Colonic mucosa (tissue), 4 donors: ENCODE data around the gene SCD5. TPM values are rescaled to one million over a fixed set of nuclear protein-coding genes. Genes with fewer than 3 reads are reported as not detected.

Experiments used
- DNase-seq: peaks from one replicate; pipeline ENCODE4 v3.0.0-alpha.2; 2020
- H3K27ac ChIP-seq: fragments of 200-600 bp; one replicate; pipeline ENCODE4 v1.8.0; 2021
- H3K27me3 ChIP-seq: fragments of 200-600 bp; one replicate; pipeline ENCODE4 v1.8.0; 2021
- H3K36me3 ChIP-seq: fragments of 200-600 bp; one replicate; pipeline ENCODE4 v1.8.0; 2021
- H3K4me1 ChIP-seq: fragments of 200-600 bp; one replicate; pipeline ENCODE4 v1.8.0; 2021; ENCODE audit warnings: mild to moderate bottlenecking
- H3K4me3 ChIP-seq: fragments of 200-600 bp; one replicate; pipeline ENCODE4 v1.8.0; 2021
- H3K9ac ChIP-seq, 2 donors: one replicate each; pipeline ENCODE4 v1.7.0; 2013; ENCODE audit warnings: control low read depth in 2 of 2, low read depth in 2 of 2, low read length in 2 of 2
- H3K9me3 ChIP-seq: fragments of 200-600 bp; one replicate; pipeline ENCODE4 v1.8.0; 2021
- CTCF ChIP-seq: fragments of 200-600 bp; IDR thresholded peaks from one replicate; pipeline ENCODE4 v1.8.0; 2022; ENCODE audit warnings: antibody characterized with exemption, mild to moderate bottlenecking
- intact Hi-C: fragments of 100-400 bp; cut with DNase I; formaldehyde crosslinking; loops from one replicate; pipeline ENCODE4 v1.14.1; 2022
- total RNA-seq, 2 donors: library from RNA; stranded (reverse); fragmentation: NEBNext Ultra II Directional in 1 of 2; extraction: Animal tissue kit (Norgen Biotek cat#: 25700) in 1 of 2; gene quantifications; one replicate each; pipeline ENCODE4 v1.2.1, GENCODE V29; 2021
- donor health status: healthy.
- donor health status: DM: no; HTN: no; CAD: no.
- donor health status: DM: no; HTN: no; CAD: no.

Gene SCD5
- total RNA-seq, 2 donors from 2014 or later: 2.8 to 4.4 TPM

- Histone ChIP-seq H3K9ac (no peak overlapping the region), H3K27me3 (no peaks in the 10 kb centered on the region), H3K36me3 (no peaks in the 10 kb centered on the region), H3K27ac (no peak overlapping the region), H3K9me3 (no peaks in the 10 kb centered on the region), H3K4me3 (no peak overlapping the region), H3K4me1 (no peaks in the 10 kb centered on the region)
- DNase-seq: no peak
- intact Hi-C loops: no loop called here
- TF ChIP-seq CTCF: no peak
Measured at GRCh38 chr4:82680834-82681233, 117.8 kb downstream of the SCD5 start.

DNA sequence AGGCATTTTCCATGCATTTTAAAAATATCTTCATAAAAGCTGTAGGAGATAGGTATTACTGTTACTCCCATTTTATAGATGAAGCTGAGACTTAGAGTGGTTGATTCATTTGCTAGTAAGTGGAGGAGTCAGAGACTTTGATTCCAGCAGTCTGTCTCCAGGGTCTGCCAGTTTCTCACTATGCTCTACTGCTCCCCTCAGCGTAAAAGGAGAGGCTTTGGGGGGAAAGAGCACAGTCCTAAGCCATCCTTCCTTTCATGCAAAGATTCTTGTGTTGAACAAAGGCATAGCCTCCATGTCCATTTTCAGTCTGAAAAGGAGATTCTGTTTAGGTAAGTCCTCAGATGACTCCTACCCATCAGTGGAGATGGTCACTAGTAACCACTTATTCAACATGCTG lies 119.1 kb downstream of the SCD5 start:
- Histone ChIP-seq H3K4me1 (no peaks in the 10 kb centered on the region), H3K4me3 (no peak overlapping the region), H3K36me3 (no peaks in the 10 kb centered on the region), H3K9me3 (no peaks in the 10 kb centered on the region), H3K27ac (no peak overlapping the region), H3K27me3 (no peaks in the 10 kb centered on the region), H3K9ac (no peak overlapping the region)
- no peak for DNase-seq
- TF ChIP-seq CTCF: no peak
- intact Hi-C loops: no loop called here

GRCh38 chr4:82678051-82678450 lies 120.5 kb downstream of the SCD5 start:
- H3K4me1 ChIP-seq: no peaks in the 10 kb centered on the region
- intact Hi-C loops: no loop called here
- H3K9me3 ChIP-seq: no peaks in the 10 kb centered on the region
- no peak overlapping the region for H3K9ac ChIP-seq
- no peak overlapping the region for H3K27ac ChIP-seq
- TF ChIP-seq CTCF: no peak
- H3K36me3 ChIP-seq: no peaks in the 10 kb centered on the region
- DNase-seq: no peak
- no peak overlapping the region for H3K4me3 ChIP-seq
- no peaks in the 10 kb centered on the region for H3K27me3 ChIP-seq

DNA sequence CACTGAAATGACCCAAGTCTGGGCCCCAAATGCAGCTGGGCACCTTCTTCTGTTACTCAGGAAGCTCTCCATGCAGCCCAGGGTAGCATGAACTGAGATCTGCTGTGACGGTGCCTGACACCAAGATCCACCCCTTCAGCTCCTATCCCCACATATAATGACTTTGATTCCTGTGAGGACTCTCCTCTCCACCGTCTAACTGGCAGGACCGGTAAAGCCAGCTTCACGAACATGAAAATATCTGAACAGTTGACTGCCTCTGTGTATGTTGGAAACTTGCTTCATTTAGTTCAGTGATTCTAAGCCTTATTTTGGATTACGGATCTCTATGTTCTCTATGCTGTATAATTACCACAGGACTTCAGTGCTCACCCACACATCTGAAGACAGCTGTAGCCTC lies 121.3 kb downstream of the SCD5 start:
- Histone ChIP-seq H3K36me3 (no peaks in the 10 kb centered on the region), H3K4me3 (no peak overlapping the region), H3K27me3 (no peaks in the 10 kb centered on the region), H3K27ac (no peak overlapping the region), H3K4me1 (no peaks in the 10 kb centered on the region), H3K9ac (no peak overlapping the region), H3K9me3 (no peaks in the 10 kb centered on the region)
- intact Hi-C loops: no loop called here
- no peak for DNase-seq
- no peak for TF ChIP-seq CTCF

DNA sequence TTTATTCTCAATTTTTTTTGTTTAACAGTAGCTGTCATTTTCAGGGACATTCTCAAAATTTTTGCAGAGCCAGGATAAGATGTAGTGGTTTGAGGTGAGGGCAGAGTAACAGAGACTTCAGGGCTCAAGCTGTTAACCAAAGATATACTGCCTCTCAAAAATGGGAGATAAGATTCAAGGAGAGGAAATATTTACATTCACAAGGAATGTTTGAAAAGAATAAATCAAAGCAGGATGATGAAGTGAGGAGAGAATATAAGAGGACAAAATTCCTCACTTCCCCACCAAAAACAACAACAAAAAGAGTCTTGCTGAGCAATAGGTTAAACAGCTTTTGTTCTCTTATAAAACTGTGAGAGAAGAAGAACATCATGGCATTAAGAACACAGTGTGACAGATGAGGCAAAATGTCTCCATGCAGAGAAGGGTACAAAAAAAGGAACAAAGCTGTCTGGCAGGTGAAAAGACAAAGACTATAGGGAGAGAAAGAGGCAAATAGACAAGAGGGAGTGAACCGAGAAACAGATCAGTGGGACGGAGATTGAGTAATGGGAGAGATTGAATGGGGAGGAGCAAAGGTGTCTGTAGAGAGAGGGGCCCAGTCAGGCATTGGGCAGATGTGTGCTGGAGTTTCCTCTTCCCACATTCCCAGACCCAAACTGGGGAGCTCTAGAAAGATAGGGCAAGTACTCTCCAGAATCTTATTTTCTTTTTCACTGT lies 130.7 kb downstream of the SCD5 start:
- intact Hi-C loops: no loop called here
- no peaks in the 10 kb centered on the region for H3K36me3 ChIP-seq
- no peak for TF ChIP-seq CTCF
- H3K9ac ChIP-seq: no peak overlapping the region
- no peak for DNase-seq
- H3K4me1 ChIP-seq: no peaks in the 10 kb centered on the region
- no peak overlapping the region for H3K4me3 ChIP-seq
- H3K27me3 ChIP-seq: no peaks in the 10 kb centered on the region
- H3K27ac ChIP-seq: no peak overlapping the region
- no peaks in the 10 kb centered on the region for H3K9me3 ChIP-seq
